ENCODE measurements around the gene HYOU1.

The HYOU1 gene

GRCh38 chr11:119093942-119094815, 37.2 kb upstream of the HYOU1 start:
- peaks cover 18% of the 10 kb centered on the region for H3K4me1 ChIP-seq (ENCODE audit: control insufficient read depth, insufficient read depth, low read length, poor library complexity, severe bottlenecking)
- peak in 2 of 3 donors; percentile 28 to 36 for DNase-seq
- H3K27me3 ChIP-seq (replicated peaks; ENCODE audit: control insufficient read depth, insufficient read depth, low read length, poor library complexity, severe bottlenecking): no peaks in the 10 kb centered on the region
- H3K36me3 ChIP-seq (ENCODE audit: control insufficient read depth, insufficient read depth, low read length): peaks cover 14% of the 10 kb centered on the region
- H3K9me3 ChIP-seq (ENCODE audit: control insufficient read depth, low read length): no peaks in the 10 kb centered on the region
- H3K27ac ChIP-seq (ENCODE audit: insufficient read depth, low read length, poor library complexity, severe bottlenecking): peak overlapping the region; percentile 63
- peak overlapping the region; percentile 68 for H3K4me3 ChIP-seq (ENCODE audit: insufficient read depth, low read depth, low read length, poor library complexity, severe bottlenecking)

- peaks cover 10% of the 10 kb centered on the region for H3K36me3 ChIP-seq (ENCODE audit: control insufficient read depth, insufficient read depth, low read length)
- H3K9me3 ChIP-seq (ENCODE audit: control insufficient read depth, low read length): no peaks in the 10 kb centered on the region
- DNase-seq: no peak
- H3K4me1 ChIP-seq (ENCODE audit: control insufficient read depth, insufficient read depth, low read length, poor library complexity, severe bottlenecking): peaks cover 18% of the 10 kb centered on the region
- peak overlapping the region; percentile 63 for H3K27ac ChIP-seq (ENCODE audit: insufficient read depth, low read length, poor library complexity, severe bottlenecking)
- H3K27me3 ChIP-seq (replicated peaks; ENCODE audit: control insufficient read depth, insufficient read depth, low read length, poor library complexity, severe bottlenecking): no peaks in the 10 kb centered on the region
- H3K4me3 ChIP-seq (ENCODE audit: insufficient read depth, low read depth, low read length, poor library complexity, severe bottlenecking): peak overlapping the region; percentile 68
These were observed 36.2 kb upstream of the HYOU1 start for GRCh38 chr11:119092880-119093842.

GRCh38 chr11:119091966-119092879, 35.2 kb upstream of the HYOU1 start:
- Histone ChIP-seq H3K4me3 (ENCODE audit: insufficient read depth, low read depth, low read length, poor library complexity, severe bottlenecking) (no peak overlapping the region), H3K36me3 (ENCODE audit: control insufficient read depth, insufficient read depth, low read length) (peaks cover under 1% of the 10 kb centered on the region), H3K4me1 (ENCODE audit: control insufficient read depth, insufficient read depth, low read length, poor library complexity, severe bottlenecking) (peaks cover 18% of the 10 kb centered on the region), H3K9me3 (ENCODE audit: control insufficient read depth, low read length) (no peaks in the 10 kb centered on the region), H3K27me3 (replicated peaks; ENCODE audit: control insufficient read depth, insufficient read depth, low read length, poor library complexity, severe bottlenecking) (no peaks in the 10 kb centered on the region), H3K27ac (ENCODE audit: insufficient read depth, low read length, poor library complexity, severe bottlenecking) (no peak overlapping the region)
- no peak for DNase-seq

GRCh38 chr11:119091178-119091577, 34.2 kb upstream of the HYOU1 start:
- Histone ChIP-seq H3K36me3 (ENCODE audit: control insufficient read depth, insufficient read depth, low read length) (no peaks in the 10 kb centered on the region), H3K27me3 (replicated peaks; ENCODE audit: control insufficient read depth, insufficient read depth, low read length, poor library complexity, severe bottlenecking) (no peaks in the 10 kb centered on the region), H3K27ac (ENCODE audit: insufficient read depth, low read length, poor library complexity, severe bottlenecking) (no peak overlapping the region), H3K9me3 (ENCODE audit: control insufficient read depth, low read length) (no peaks in the 10 kb centered on the region), H3K4me3 (ENCODE audit: insufficient read depth, low read depth, low read length, poor library complexity, severe bottlenecking) (no peak overlapping the region), H3K4me1 (ENCODE audit: control insufficient read depth, insufficient read depth, low read length, poor library complexity, severe bottlenecking) (peaks cover 18% of the 10 kb centered on the region)
- no peak for DNase-seq

GRCh38 chr11:119089319-119089718, 32.3 kb upstream of the HYOU1 start:
- Histone ChIP-seq H3K27me3 (replicated peaks; ENCODE audit: control insufficient read depth, insufficient read depth, low read length, poor library complexity, severe bottlenecking) (no peaks in the 10 kb centered on the region), H3K4me1 (ENCODE audit: control insufficient read depth, insufficient read depth, low read length, poor library complexity, severe bottlenecking) (peaks cover 19% of the 10 kb centered on the region), H3K9me3 (ENCODE audit: control insufficient read depth, low read length) (no peaks in the 10 kb centered on the region), H3K27ac (ENCODE audit: insufficient read depth, low read length, poor library complexity, severe bottlenecking) (no peak overlapping the region), H3K36me3 (ENCODE audit: control insufficient read depth, insufficient read depth, low read length) (no peaks in the 10 kb centered on the region), H3K4me3 (ENCODE audit: insufficient read depth, low read depth, low read length, poor library complexity, severe bottlenecking) (no peak overlapping the region)
- no peak for DNase-seq

GRCh38 chr11:119088406-119088805, 31.4 kb upstream of the HYOU1 start:
- Histone ChIP-seq H3K4me1 (ENCODE audit: control insufficient read depth, insufficient read depth, low read length, poor library complexity, severe bottlenecking) (peaks cover 15% of the 10 kb centered on the region), H3K27ac (ENCODE audit: insufficient read depth, low read length, poor library complexity, severe bottlenecking) (no peak overlapping the region), H3K9me3 (ENCODE audit: control insufficient read depth, low read length) (no peaks in the 10 kb centered on the region), H3K4me3 (ENCODE audit: insufficient read depth, low read depth, low read length, poor library complexity, severe bottlenecking) (no peak overlapping the region), H3K36me3 (ENCODE audit: control insufficient read depth, insufficient read depth, low read length) (no peaks in the 10 kb centered on the region), H3K27me3 (replicated peaks; ENCODE audit: control insufficient read depth, insufficient read depth, low read length, poor library complexity, severe bottlenecking) (no peaks in the 10 kb centered on the region)
- no peak for DNase-seq

- no peak overlapping the region for H3K27ac ChIP-seq (ENCODE audit: insufficient read depth, low read length, poor library complexity, severe bottlenecking)
- no peak overlapping the region for H3K4me3 ChIP-seq (ENCODE audit: insufficient read depth, low read depth, low read length, poor library complexity, severe bottlenecking)
- DNase-seq: no peak
These were observed 30.8 kb upstream of the HYOU1 start for GRCh38 chr11:119087747-119088241.

GRCh38 chr11:119087123-119087522, 30.1 kb upstream of the HYOU1 start:
- peaks cover 6% of the 10 kb centered on the region for H3K4me1 ChIP-seq (ENCODE audit: control insufficient read depth, insufficient read depth, low read length, poor library complexity, severe bottlenecking)
- no peaks in the 10 kb centered on the region for H3K27me3 ChIP-seq (replicated peaks; ENCODE audit: control insufficient read depth, insufficient read depth, low read length, poor library complexity, severe bottlenecking)
- H3K4me3 ChIP-seq (ENCODE audit: insufficient read depth, low read depth, low read length, poor library complexity, severe bottlenecking): no peak overlapping the region
- no peaks in the 10 kb centered on the region for H3K9me3 ChIP-seq (ENCODE audit: control insufficient read depth, low read length)
- no peak overlapping the region for H3K27ac ChIP-seq (ENCODE audit: insufficient read depth, low read length, poor library complexity, severe bottlenecking)
- H3K36me3 ChIP-seq (ENCODE audit: control insufficient read depth, insufficient read depth, low read length): peaks cover 4% of the 10 kb centered on the region
- no peak for DNase-seq

More at GRCh38 chr11:119087747-119088241, 30.8 kb upstream of the HYOU1 start:
- Histone ChIP-seq H3K27me3 (replicated peaks; ENCODE audit: control insufficient read depth, insufficient read depth, low read length, poor library complexity, severe bottlenecking) (no peaks in the 10 kb centered on the region), H3K4me1 (ENCODE audit: control insufficient read depth, insufficient read depth, low read length, poor library complexity, severe bottlenecking) (peaks cover 8% of the 10 kb centered on the region), H3K9me3 (ENCODE audit: control insufficient read depth, low read length) (no peaks in the 10 kb centered on the region), H3K36me3 (ENCODE audit: control insufficient read depth, insufficient read depth, low read length) (no peaks in the 10 kb centered on the region)

GRCh38 chr11:119085437-119085847, 28.4 kb upstream of the HYOU1 start:
- Histone ChIP-seq H3K4me3 (ENCODE audit: insufficient read depth, low read depth, low read length, poor library complexity, severe bottlenecking) (peak overlapping the region; percentile 64), H3K27ac (ENCODE audit: insufficient read depth, low read length, poor library complexity, severe bottlenecking) (peak overlapping the region; percentile 68), H3K4me1 (ENCODE audit: control insufficient read depth, insufficient read depth, low read length, poor library complexity, severe bottlenecking) (peaks cover 6% of the 10 kb centered on the region), H3K9me3 (ENCODE audit: control insufficient read depth, low read length) (no peaks in the 10 kb centered on the region), H3K27me3 (replicated peaks; ENCODE audit: control insufficient read depth, insufficient read depth, low read length, poor library complexity, severe bottlenecking) (no peaks in the 10 kb centered on the region), H3K36me3 (ENCODE audit: control insufficient read depth, insufficient read depth, low read length) (peaks cover 20% of the 10 kb centered on the region)
- DNase-seq: no peak
